ENCODE results near the gene FUT3. TPM values are rescaled to one million over a fixed set of nuclear protein-coding genes. Genes with fewer than 3 reads are reported as not detected.

The FUT3 gene
- total RNA-seq, 1 experiment from 2014 or later, result 0.34 TPM

GRCh38 chr19:5800361-5801270 lies 50.6 kb downstream of the FUT3 start:
- DNase-seq, result no peak
- Histone ChIP-seq H3K27me3 (replicated peaks; ENCODE audit: control insufficient read depth, insufficient read depth, low read length) (no peaks in the 10 kb centered on the region), H3K4me3 (ENCODE audit: low read depth, low read length) (no peak overlapping the region), H3K36me3 (ENCODE audit: control insufficient read depth, insufficient read depth, low read length) (no peaks in the 10 kb centered on the region), H3K9me3 (no peaks in the 10 kb centered on the region), H3K4me1 (0 out of 2 replicates have a peak, but pooled peaks cover 3% of the 10 kb centered on the region)
- H3K9me3 Mint-ChIP-seq (ENCODE audit: unreplicated experiment), result no peaks in the 10 kb centered on the region
- POLR2A ChIA-PET, result no interaction called here
- CTCF ChIA-PET, result interaction anchor here (0.5 kb wide), 1 partner anchor 471 kb away, joined by 3 read pairs; no protein-coding TSS in a partner anchor
- H3K27me3 Mint-ChIP-seq (ENCODE audit: insufficient read depth, unreplicated experiment), result no peaks in the 10 kb centered on the region
- no peak for TF ChIP-seq CTCF (IDR thresholded peaks at IDR 0.05; ENCODE audit: insufficient read depth in 1 of 2, low read depth in 1 of 2, low read length in 1 of 2, severe bottlenecking in 1 of 2, unreplicated experiment in 1 of 2)
- H3K4me1 Mint-ChIP-seq (ENCODE audit: low read depth, unreplicated experiment), result no peaks in the 10 kb centered on the region
- H3K36me3 Mint-ChIP-seq (ENCODE audit: insufficient read depth, unreplicated experiment), result no peaks in the 10 kb centered on the region
- intact Hi-C loops (cut with micrococcal nuclease; ENCODE audit: unreplicated experiment), result no loop called here
- no peak overlapping the region for H3K4me3 Mint-ChIP-seq (ENCODE audit: unreplicated experiment)
- H3K27ac Mint-ChIP-seq (ENCODE audit: unreplicated experiment), result no peak overlapping the region
- BruUV-seq (replicated peaks), result no TSS peak

GRCh38 chr19:5799247-5800241 lies 51.7 kb downstream of the FUT3 start:
- no peak for TF ChIP-seq CTCF (IDR thresholded peaks at IDR 0.05; ENCODE audit: insufficient read depth in 1 of 2, low read depth in 1 of 2, low read length in 1 of 2, severe bottlenecking in 1 of 2, unreplicated experiment in 1 of 2)
- POLR2A ChIA-PET, result no interaction called here

GRCh38 chr19:5798244-5798643 lies 53.0 kb downstream of the FUT3 start:
- H3K4me1 Mint-ChIP-seq (ENCODE audit: low read depth, unreplicated experiment), result no peaks in the 10 kb centered on the region
- BruUV-seq (replicated peaks), result no TSS peak
- Histone ChIP-seq H3K27me3 (replicated peaks; ENCODE audit: control insufficient read depth, insufficient read depth, low read length) (no peaks in the 10 kb centered on the region), H3K4me1 (no peaks in the 10 kb centered on the region), H3K9me3 (no peaks in the 10 kb centered on the region), H3K36me3 (ENCODE audit: control insufficient read depth, insufficient read depth, low read length) (no peaks in the 10 kb centered on the region), H3K4me3 (ENCODE audit: low read depth, low read length) (no peak overlapping the region)
- no peaks in the 10 kb centered on the region for H3K27me3 Mint-ChIP-seq (ENCODE audit: insufficient read depth, unreplicated experiment)
- no peak for TF ChIP-seq CTCF (IDR thresholded peaks at IDR 0.05; ENCODE audit: insufficient read depth in 1 of 2, low read depth in 1 of 2, low read length in 1 of 2, severe bottlenecking in 1 of 2, unreplicated experiment in 1 of 2)
- no peaks in the 10 kb centered on the region for H3K9me3 Mint-ChIP-seq (ENCODE audit: unreplicated experiment)
- no peak overlapping the region for H3K27ac Mint-ChIP-seq (ENCODE audit: unreplicated experiment)
- H3K36me3 Mint-ChIP-seq (ENCODE audit: insufficient read depth, unreplicated experiment), result no peaks in the 10 kb centered on the region
- ChIA-PET POLR2A (interaction anchor here (0.5 kb wide), 1 partner anchor 882 kb away, joined by 3 read pairs; no protein-coding TSS in a partner anchor), CTCF (no interaction called here)
- intact Hi-C loops (cut with micrococcal nuclease; ENCODE audit: unreplicated experiment), result no loop called here
- H3K4me3 Mint-ChIP-seq (ENCODE audit: unreplicated experiment), result no peak overlapping the region
- DNase-seq, result no peak

More at GRCh38 chr19:5799247-5800241, 51.7 kb downstream of the FUT3 start:
- intact Hi-C loops (cut with micrococcal nuclease; ENCODE audit: unreplicated experiment), result no loop called here
- H3K36me3 ChIP-seq (ENCODE audit: control insufficient read depth, insufficient read depth, low read length), result no peaks in the 10 kb centered on the region
- DNase-seq, result no peak
- 0 out of 2 replicates have a peak, but pooled peaks cover 3% of the 10 kb centered on the region for H3K4me1 ChIP-seq
- Mint-ChIP-seq H3K4me1 (ENCODE audit: low read depth, unreplicated experiment) (no peaks in the 10 kb centered on the region), H3K27ac (ENCODE audit: unreplicated experiment) (peak overlapping the region; percentile 71), H3K4me3 (ENCODE audit: unreplicated experiment) (no peak overlapping the region), H3K36me3 (ENCODE audit: insufficient read depth, unreplicated experiment) (no peaks in the 10 kb centered on the region), H3K9me3 (ENCODE audit: unreplicated experiment) (no peaks in the 10 kb centered on the region), H3K27me3 (ENCODE audit: insufficient read depth, unreplicated experiment) (no peaks in the 10 kb centered on the region)
- no peaks in the 10 kb centered on the region for H3K9me3 ChIP-seq
- CTCF ChIA-PET, result interaction anchor here (0.6 kb wide), 1 partner anchor 76 kb away, joined by 3 read pairs; no protein-coding TSS in a partner anchor
- H3K4me3 ChIP-seq (ENCODE audit: low read depth, low read length), result no peak overlapping the region
- no peaks in the 10 kb centered on the region for H3K27me3 ChIP-seq (replicated peaks; ENCODE audit: control insufficient read depth, insufficient read depth, low read length)
- BruUV-seq (replicated peaks), result no TSS peak

Data from Caco-2 (cell line).